ENCODE measurements around the gene SLC35F2.

SLC35F2 gene

GRCh38 chr11:107825875-107826274, 32.7 kb downstream of the SLC35F2 start:
- Mint-ChIP-seq H3K4me1 (peaks cover 13 to 32% of the 10 kb centered on the region in 2 donors), H3K36me3 (no peaks in the 10 kb centered on the region), H3K9me3 (no peaks in the 10 kb centered on the region), H3K4me3 (no peak overlapping the region), H3K27ac (no peak overlapping the region), H3K27me3 (no peaks in the 10 kb centered on the region)
- ATAC-seq (replicated peaks) (no peak), DNase-seq (no peak)

GRCh38 chr11:107824668-107825369, 33.8 kb downstream of the SLC35F2 start:
- DNase-seq (no peak), ATAC-seq (replicated peaks) (peak; percentile 70 to 85)
- Mint-ChIP-seq H3K4me1 (peaks cover 18 to 38% of the 10 kb centered on the region in 2 donors), H3K27ac (no peak overlapping the region), H3K27me3 (no peaks in the 10 kb centered on the region), H3K9me3 (no peaks in the 10 kb centered on the region), H3K36me3 (peaks cover 0 to 3% of the 10 kb centered on the region in 2 donors), H3K4me3 (no peak overlapping the region)

- no peaks in the 10 kb centered on the region for H3K27me3 Mint-ChIP-seq
- peaks cover 0 to 3% of the 10 kb centered on the region in 2 donors for H3K9me3 Mint-ChIP-seq
- ATAC-seq (replicated peaks): no peak
- peaks cover 22 to 36% of the 10 kb centered on the region in 2 donors for H3K4me1 Mint-ChIP-seq
- peaks cover 3 to 14% of the 10 kb centered on the region in 2 donors for H3K36me3 Mint-ChIP-seq
- H3K4me3 Mint-ChIP-seq: no peak overlapping the region
- DNase-seq: no peak
- H3K27ac Mint-ChIP-seq: no peak overlapping the region
Observed at GRCh38 chr11:107821199-107821927, 37.2 kb downstream of the SLC35F2 start.

DNA sequence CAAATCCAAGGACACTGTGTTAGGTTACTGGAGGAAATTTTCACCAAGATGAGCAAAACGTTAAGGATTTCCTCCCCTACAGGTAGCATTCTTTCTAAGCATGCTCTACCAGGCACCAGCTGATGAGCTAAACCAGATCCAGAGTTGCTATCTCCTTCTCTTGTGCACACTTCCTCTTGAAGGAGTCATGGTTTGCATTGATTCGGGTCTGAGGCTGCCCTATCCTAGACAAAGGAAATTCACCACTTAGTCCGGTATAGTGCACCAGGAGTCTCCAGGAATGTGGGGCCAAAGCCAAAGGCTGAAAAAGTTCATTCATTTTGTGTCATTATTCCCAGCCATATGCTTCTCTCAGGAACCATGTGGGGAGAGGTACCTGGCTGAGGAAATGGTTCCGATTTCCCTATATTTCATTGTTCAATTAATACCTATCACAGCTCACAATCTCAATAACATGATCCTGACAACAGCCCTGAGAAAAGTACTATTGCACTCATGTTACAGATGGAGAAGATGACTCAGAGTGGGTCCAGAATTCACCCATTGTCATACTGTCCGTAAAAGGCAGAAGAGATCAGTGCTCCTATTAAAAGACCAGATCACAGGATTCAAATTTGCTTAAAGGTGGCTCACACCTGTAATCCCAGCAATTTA, 39.1 kb downstream of the SLC35F2 start:
- ATAC-seq (replicated peaks) (no peak), DNase-seq (no peak)
- no peak overlapping the region for H3K27ac Mint-ChIP-seq

DNA sequence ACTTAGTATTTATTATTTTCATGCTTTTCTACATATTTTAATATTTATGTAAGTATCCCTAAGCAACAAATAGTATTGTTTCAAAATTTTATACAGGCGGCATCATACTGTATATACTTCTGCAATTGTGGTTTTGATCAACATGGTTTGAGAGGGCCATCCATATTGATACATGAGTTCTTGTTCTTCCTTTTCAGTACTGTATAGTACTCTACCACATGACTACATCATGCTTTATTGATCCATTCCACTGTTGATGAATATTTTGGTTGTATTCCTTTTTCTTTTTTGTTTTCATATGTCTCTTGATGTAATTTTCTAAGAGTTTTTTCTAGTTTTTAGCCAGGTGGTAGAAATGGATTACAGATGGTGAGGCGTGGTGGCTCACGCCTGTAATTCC, 40.1 kb downstream of the SLC35F2 start:
- no peak overlapping the region for H3K27ac Mint-ChIP-seq
- H3K9me3 Mint-ChIP-seq: peaks cover 0 to 3% of the 10 kb centered on the region in 2 donors
- DNase-seq: no peak
- no peak overlapping the region for H3K4me3 Mint-ChIP-seq
- H3K27me3 Mint-ChIP-seq: no peaks in the 10 kb centered on the region
- H3K36me3 Mint-ChIP-seq: peaks cover 11 to 22% of the 10 kb centered on the region in 2 donors
- ATAC-seq (replicated peaks): no peak
- H3K4me1 Mint-ChIP-seq: peaks cover 18 to 19% of the 10 kb centered on the region in 2 donors

More for the DNA sequence above, 39.1 kb downstream of the SLC35F2 start:
- peaks cover 3 to 18% of the 10 kb centered on the region in 2 donors for H3K36me3 Mint-ChIP-seq
- peaks cover 0 to 3% of the 10 kb centered on the region in 2 donors for H3K9me3 Mint-ChIP-seq
- no peaks in the 10 kb centered on the region for H3K27me3 Mint-ChIP-seq
- H3K4me3 Mint-ChIP-seq: no peak overlapping the region
- H3K4me1 Mint-ChIP-seq: peaks cover 19 to 25% of the 10 kb centered on the region in 2 donors

GRCh38 chr11:107816028-107816427, 42.6 kb downstream of the SLC35F2 start:
- ATAC-seq (replicated peaks) (no peak), DNase-seq (no peak)
- peaks cover 0 to 3% of the 10 kb centered on the region in 2 donors for H3K9me3 Mint-ChIP-seq
- no peak overlapping the region for H3K27ac Mint-ChIP-seq
- peaks cover 13 to 33% of the 10 kb centered on the region in 2 donors for H3K36me3 Mint-ChIP-seq
- peaks cover 12% of the 10 kb centered on the region in 2 donors for H3K4me1 Mint-ChIP-seq
- no peaks in the 10 kb centered on the region for H3K27me3 Mint-ChIP-seq
- H3K4me3 Mint-ChIP-seq: no peak overlapping the region

DNA sequence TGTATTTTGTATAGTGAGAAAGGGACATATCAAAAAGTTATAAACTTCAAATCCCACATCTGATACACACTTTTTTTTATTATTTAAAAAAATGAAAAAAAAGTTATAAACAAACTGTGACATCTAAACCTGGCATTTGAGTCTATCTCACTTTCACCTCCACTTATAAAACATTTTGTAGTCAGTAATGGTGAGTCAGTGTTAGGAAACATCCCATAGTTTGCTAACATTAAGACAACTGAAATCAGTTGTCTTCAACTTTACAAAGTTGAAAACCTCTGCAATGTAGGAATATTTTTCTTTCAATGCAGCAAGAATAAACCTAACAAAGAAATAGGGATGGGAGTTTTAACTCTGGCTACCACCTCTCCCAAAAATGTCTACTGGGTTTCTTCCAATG, 47.7 kb downstream of the SLC35F2 start:
- ATAC-seq (replicated peaks) (no peak), DNase-seq (no peak)
- no peak overlapping the region for H3K27ac Mint-ChIP-seq
- no peaks in the 10 kb centered on the region for H3K27me3 Mint-ChIP-seq
- no peaks in the 10 kb centered on the region for H3K9me3 Mint-ChIP-seq
- H3K4me1 Mint-ChIP-seq: no peaks in the 10 kb centered on the region
- peaks cover 35 to 52% of the 10 kb centered on the region in 2 donors for H3K36me3 Mint-ChIP-seq
- H3K4me3 Mint-ChIP-seq: no peak overlapping the region

- H3K36me3 Mint-ChIP-seq: peaks cover 34 to 58% of the 10 kb centered on the region in 2 donors
- ATAC-seq (replicated peaks): no peak
- H3K9me3 Mint-ChIP-seq: no peaks in the 10 kb centered on the region
- no peak overlapping the region for H3K4me3 Mint-ChIP-seq
- no peak overlapping the region for H3K27ac Mint-ChIP-seq
- H3K4me1 Mint-ChIP-seq: no peaks in the 10 kb centered on the region
- no peak for DNase-seq
- no peaks in the 10 kb centered on the region for H3K27me3 Mint-ChIP-seq
Observed at GRCh38 chr11:107808521-107808920, 50.1 kb downstream of the SLC35F2 start.

GRCh38 chr11:107804971-107805370, 53.6 kb downstream of the SLC35F2 start:
- H3K27me3 Mint-ChIP-seq: no peaks in the 10 kb centered on the region
- H3K27ac Mint-ChIP-seq: no peak overlapping the region
- DNase-seq: no peak
- ATAC-seq (replicated peaks): no peak
- H3K4me3 Mint-ChIP-seq: no peak overlapping the region
- H3K36me3 Mint-ChIP-seq: peaks cover 48 to 73% of the 10 kb centered on the region in 2 donors
- no peaks in the 10 kb centered on the region for H3K9me3 Mint-ChIP-seq
- no peaks in the 10 kb centered on the region for H3K4me1 Mint-ChIP-seq

DNA sequence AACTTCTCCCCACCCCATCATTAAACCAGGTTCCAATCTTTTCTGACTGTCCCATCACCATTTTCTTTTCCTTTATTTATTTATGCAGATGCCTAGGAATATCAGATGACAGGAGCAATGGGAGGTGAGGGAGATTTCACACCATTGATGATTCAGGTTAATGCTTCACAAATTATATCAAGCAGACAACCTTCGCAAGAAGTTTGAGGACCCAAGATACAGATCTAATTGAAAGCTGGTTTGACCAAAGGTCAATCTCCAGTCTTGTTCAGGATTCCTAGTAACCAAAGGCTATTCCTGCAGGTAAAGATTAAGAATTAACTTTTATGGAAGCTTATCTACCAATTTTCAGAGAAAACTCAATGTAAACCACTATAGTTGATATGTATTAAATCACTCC, 54.4 kb downstream of the SLC35F2 start:
- Mint-ChIP-seq H3K27ac (no peak overlapping the region), H3K4me1 (no peaks in the 10 kb centered on the region), H3K27me3 (no peaks in the 10 kb centered on the region), H3K36me3 (peaks cover 42 to 68% of the 10 kb centered on the region in 2 donors), H3K9me3 (no peaks in the 10 kb centered on the region), H3K4me3 (no peak overlapping the region)
- DNase-seq (no peak), ATAC-seq (replicated peaks) (no peak)

DNA sequence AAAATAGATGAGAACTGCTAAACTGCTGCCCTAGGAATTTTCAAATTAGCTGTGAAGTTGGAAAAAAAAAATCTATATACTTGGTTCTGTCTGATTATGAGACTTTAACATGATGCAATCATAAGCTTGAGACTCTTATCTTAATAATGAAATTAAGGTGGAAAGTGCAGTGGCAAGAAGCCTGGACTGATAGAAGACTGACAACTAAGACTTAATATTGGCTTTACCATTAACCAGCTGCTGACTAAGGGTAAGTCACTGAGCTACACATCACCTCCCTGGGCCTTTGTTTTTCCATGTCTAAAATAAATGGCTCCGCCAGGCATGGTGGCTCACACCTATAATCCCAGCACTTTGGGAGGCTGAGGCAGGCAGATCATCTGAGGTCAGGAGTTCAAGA, 56.9 kb downstream of the SLC35F2 start:
- H3K36me3 Mint-ChIP-seq: peaks cover 33 to 56% of the 10 kb centered on the region in 2 donors
- ATAC-seq (replicated peaks): no peak
- no peaks in the 10 kb centered on the region for H3K4me1 Mint-ChIP-seq
- no peak overlapping the region for H3K4me3 Mint-ChIP-seq
- no peak overlapping the region for H3K27ac Mint-ChIP-seq
- no peaks in the 10 kb centered on the region for H3K9me3 Mint-ChIP-seq
- no peaks in the 10 kb centered on the region for H3K27me3 Mint-ChIP-seq
- no peak for DNase-seq

DNA sequence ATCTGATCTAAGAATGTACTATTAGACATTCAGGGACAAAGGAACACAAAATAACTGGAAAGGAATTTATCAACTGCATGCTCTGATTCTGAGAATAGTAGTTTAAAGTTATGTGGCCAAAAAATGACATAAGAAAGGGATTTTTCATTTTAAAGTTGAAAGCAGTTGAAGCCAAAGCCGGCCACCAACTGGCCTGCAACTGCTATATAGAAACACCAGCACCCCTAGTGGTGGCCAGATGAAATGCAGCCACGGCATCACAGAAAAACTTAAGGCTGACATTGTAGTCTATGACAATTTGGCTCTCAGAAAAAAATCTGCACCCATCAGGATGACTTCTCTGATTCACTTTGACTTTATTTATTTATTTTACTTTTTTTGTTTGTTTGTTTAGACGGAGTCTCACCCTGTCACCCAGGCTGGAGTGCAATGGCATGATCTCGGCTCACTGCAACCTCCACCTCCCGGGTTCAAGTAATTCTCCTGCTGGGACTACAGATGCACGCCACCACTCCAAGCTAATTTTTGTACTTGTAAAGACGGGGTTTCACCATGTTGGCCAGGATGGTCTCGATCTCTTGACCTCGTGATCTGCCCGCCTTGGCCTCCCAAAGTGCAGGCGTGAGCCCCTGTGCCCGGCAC, 59.2 kb downstream of the SLC35F2 start:
- no peak overlapping the region for H3K27ac Mint-ChIP-seq
- ATAC-seq (replicated peaks) (peak; percentile 74 to 83), DNase-seq (peak; percentile 51)
- peaks cover 51 to 68% of the 10 kb centered on the region in 2 donors for H3K36me3 Mint-ChIP-seq
- no peaks in the 10 kb centered on the region for H3K9me3 Mint-ChIP-seq
- H3K4me1 Mint-ChIP-seq: no peaks in the 10 kb centered on the region
- H3K4me3 Mint-ChIP-seq: no peak overlapping the region
- no peaks in the 10 kb centered on the region for H3K27me3 Mint-ChIP-seq

DNA sequence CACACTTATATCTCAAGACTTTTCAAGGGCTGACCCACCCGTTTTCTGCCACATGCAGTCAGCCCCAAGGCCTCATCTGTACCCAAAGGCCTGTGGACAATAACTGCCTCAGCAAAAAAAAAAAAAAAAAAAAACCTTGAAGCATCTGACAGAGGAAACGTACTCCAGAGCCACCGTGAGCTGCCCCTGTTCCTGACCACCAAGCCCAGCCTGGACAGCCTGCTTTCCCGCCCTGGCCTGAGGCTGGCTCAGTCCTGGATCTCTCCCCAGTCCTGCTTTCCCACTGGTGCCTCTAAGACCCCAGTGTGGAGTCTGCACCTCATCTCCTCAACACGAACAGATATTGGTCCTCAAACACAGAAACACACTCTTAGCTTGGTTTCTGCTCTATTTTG, 66.5 kb downstream of the SLC35F2 start:
- no peak for ATAC-seq (replicated peaks)

GRCh38 chr11:107791343-107792048, 67.1 kb downstream of the SLC35F2 start:
- Mint-ChIP-seq H3K4me3 (no peak overlapping the region), H3K27me3 (no peaks in the 10 kb centered on the region), H3K9me3 (no peaks in the 10 kb centered on the region), H3K36me3 (peaks cover 50 to 67% of the 10 kb centered on the region in 2 donors), H3K27ac (no peak overlapping the region), H3K4me1 (no peaks in the 10 kb centered on the region)
- DNase-seq (no peak), ATAC-seq (replicated peaks) (no peak)

More for the DNA sequence above, 66.5 kb downstream of the SLC35F2 start:
- Mint-ChIP-seq H3K27ac (no peak overlapping the region), H3K9me3 (no peaks in the 10 kb centered on the region), H3K36me3 (peaks cover 54 to 72% of the 10 kb centered on the region in 2 donors), H3K4me3 (no peak overlapping the region), H3K27me3 (no peaks in the 10 kb centered on the region), H3K4me1 (no peaks in the 10 kb centered on the region)
- DNase-seq: no peak
